Gastrocnemius medialis (tissue), 4 donors: Measurements from ENCODE around the gene EDNRA.

ENCODE experiments used
- POLR2A ChIP-seq, 2 donors: fragments of 450-650 bp; IDR thresholded peaks; one replicate each; pipeline ENCODE4 v1.6.1; 2017; ENCODE audit warnings: antibody characterized with exemption in 2 of 2, mild to moderate bottlenecking in 2 of 2, moderate library complexity in 2 of 2
- TF ChIP-seq, protein P1 (sequence below), 5 experiments: fragments of 450-650 bp in 3 of 5; fragments of 200-600 bp in 2 of 5; sonication (generic) in 2 of 5; IDR thresholded peaks in 4 of 5; conservative IDR thresholded peaks in 1 of 5; 1 replicate in 4 of 5; 2 replicates in 1 of 5; pipeline ENCODE4 v1.5.1; 2016 to 2019; ENCODE audit warnings: antibody characterized with exemption in 5 of 5, mild to moderate bottlenecking in 3 of 5, moderate library complexity in 3 of 5

DNA sequence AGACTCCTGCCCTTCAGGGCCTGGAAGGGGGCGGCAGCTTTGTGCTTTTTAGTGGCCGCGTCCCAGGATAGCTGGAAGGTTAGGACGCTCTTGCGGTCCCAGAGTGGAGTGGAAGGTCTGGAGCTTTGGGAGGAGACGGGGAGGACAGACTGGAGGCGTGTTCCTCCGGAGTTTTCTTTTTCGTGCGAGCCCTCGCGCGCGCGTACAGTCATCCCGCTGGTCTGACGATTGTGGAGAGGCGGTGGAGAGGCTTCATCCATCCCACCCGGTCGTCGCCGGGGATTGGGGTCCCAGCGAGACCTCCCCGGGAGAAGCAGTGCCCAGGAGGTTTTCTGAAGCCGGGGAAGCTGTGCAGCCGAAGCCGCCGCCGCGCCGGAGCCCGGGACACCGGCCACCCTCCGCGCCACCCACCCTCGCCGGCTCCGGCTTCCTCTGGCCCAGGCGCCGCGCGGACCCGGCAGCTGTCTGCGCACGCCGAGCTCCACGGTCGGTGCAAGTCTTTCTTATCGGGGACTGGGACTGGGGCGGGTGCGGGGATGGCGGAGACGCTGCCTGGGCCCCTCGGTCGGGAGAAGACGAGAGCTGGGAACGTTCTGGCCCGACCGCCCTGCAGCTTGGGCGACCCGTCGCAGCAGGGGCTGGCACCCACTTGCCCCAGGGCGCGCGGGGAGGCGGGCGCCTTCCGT is at the start of gene EDNRA:
- TF ChIP-seq, protein P1, sequence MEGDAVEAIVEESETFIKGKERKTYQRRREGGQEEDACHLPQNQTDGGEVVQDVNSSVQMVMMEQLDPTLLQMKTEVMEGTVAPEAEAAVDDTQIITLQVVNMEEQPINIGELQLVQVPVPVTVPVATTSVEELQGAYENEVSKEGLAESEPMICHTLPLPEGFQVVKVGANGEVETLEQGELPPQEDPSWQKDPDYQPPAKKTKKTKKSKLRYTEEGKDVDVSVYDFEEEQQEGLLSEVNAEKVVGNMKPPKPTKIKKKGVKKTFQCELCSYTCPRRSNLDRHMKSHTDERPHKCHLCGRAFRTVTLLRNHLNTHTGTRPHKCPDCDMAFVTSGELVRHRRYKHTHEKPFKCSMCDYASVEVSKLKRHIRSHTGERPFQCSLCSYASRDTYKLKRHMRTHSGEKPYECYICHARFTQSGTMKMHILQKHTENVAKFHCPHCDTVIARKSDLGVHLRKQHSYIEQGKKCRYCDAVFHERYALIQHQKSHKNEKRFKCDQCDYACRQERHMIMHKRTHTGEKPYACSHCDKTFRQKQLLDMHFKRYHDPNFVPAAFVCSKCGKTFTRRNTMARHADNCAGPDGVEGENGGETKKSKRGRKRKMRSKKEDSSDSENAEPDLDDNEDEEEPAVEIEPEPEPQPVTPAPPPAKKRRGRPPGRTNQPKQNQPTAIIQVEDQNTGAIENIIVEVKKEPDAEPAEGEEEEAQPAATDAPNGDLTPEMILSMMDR (IDR thresholded peaks at IDR 0.05 in 4 of 5, conservative IDR thresholded peaks at IDR 0.05 in 1 of 5), result no peak
- no peak for TF ChIP-seq POLR2A (IDR thresholded peaks at IDR 0.05)
